ENCODE measurements around the gene NDUFB10.

DNA sequence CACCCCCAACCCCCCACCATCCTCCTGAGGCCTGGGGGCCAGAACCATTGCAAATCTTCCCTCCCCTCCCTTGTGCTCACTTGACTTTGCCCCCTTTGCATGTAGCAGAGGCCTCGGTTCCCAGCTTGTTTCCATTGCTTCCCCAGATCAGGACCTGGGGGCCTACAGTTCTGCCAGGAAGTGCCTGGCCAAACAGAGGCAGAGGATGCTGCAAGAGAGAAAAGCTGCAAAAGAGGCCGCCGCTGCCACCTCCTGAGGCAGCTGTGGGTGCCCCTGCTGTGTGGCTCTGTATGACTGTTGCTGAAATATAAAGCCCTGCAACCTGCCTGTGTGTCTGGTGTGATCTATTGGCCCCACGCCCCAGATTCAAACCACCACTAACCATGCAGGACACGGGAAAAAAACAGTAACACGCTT lies 2.3 kb downstream of the NDUFB10 start:
- TF ChIP-seq POLR2AphosphoS5 (IDR thresholded peaks at IDR 0.05; ENCODE audit: low read depth, low read length) (no peak), POLR2A (IDR thresholded peaks at IDR 0.05; ENCODE audit: low read depth, low read length) (no peak)
